Activated CD4-positive, alpha-beta T cell treated with anti-CD3 and anti-CD28 coated beads for 1 hour (primary cell): ENCODE results near the gene STN1.
"Not testable (repeated sequence)": the region's sequence is repeated elsewhere in the genome, so short reads cannot be mapped to it uniquely, and the experiment has no call there.

Experiments
- DNase-seq: peaks from one replicate; pipeline ENCODE4 v3.0.0-alpha.2; 2020

Gene STN1

GRCh38 chr10:103856797-103857170, 61.2 kb downstream of the STN1 start:
- DNase-seq, result no peak

GRCh38 chr10:103855852-103856796, 61.9 kb downstream of the STN1 start:
- DNase-seq, result no peak

GRCh38 chr10:103855424-103855823, 62.6 kb downstream of the STN1 start, which contains the start of gene SH3PXD2A:
Gene SH3PXD2A, minus strand, starts transcription at chr10:103855576. Its CDS starts 310 bp downstream, at chr10:103855266.
- no peak for DNase-seq

- no peak for DNase-seq
Observed at GRCh38 chr10:103854686-103855391, 63.1 kb downstream of the STN1 start.

- no peak for DNase-seq
Observed at GRCh38 chr10:103854265-103854685, 63.7 kb downstream of the STN1 start.

GRCh38 chr10:103853428-103854264, 64.3 kb downstream of the STN1 start:
- DNase-seq, result no peak

- DNase-seq, result no peak
Observed at GRCh38 chr10:103852856-103853255, 65.1 kb downstream of the STN1 start.

GRCh38 chr10:103852189-103852711, 65.7 kb downstream of the STN1 start:
- no peak for DNase-seq

- no peak for DNase-seq
Observed at GRCh38 chr10:103851261-103851660, 66.7 kb downstream of the STN1 start.

- no peak for DNase-seq
Observed at GRCh38 chr10:103850572-103850895, 67.5 kb downstream of the STN1 start.

GRCh38 chr10:103849880-103850571, 68.0 kb downstream of the STN1 start:
- DNase-seq, result no peak

- DNase-seq, result no peak
Observed at GRCh38 chr10:103849212-103849877, 68.6 kb downstream of the STN1 start.

GRCh38 chr10:103847909-103848468, 70.0 kb downstream of the STN1 start:
- no peak for DNase-seq

GRCh38 chr10:103847346-103847745, 70.6 kb downstream of the STN1 start:
- DNase-seq, result no peak

- no peak for DNase-seq
Observed at GRCh38 chr10:103845972-103846371, 72.0 kb downstream of the STN1 start.

GRCh38 chr10:103845346-103845745, 72.6 kb downstream of the STN1 start:
- not testable (repeated sequence) for DNase-seq

GRCh38 chr10:103843854-103844570, 74.0 kb downstream of the STN1 start:
- no peak for DNase-seq

GRCh38 chr10:103843045-103843444, 74.9 kb downstream of the STN1 start:
- no peak for DNase-seq

GRCh38 chr10:103842605-103843004, 75.4 kb downstream of the STN1 start:
- no peak for DNase-seq

GRCh38 chr10:103841519-103841918, 76.5 kb downstream of the STN1 start:
- DNase-seq, result no peak

- no peak for DNase-seq
Observed at GRCh38 chr10:103840740-103841070, 77.3 kb downstream of the STN1 start.
